Mucosa of rectum (tissue), 2 donors: ENCODE results near the gene WNT7A.

Source experiments
- H3K27ac ChIP-seq, 2 donors: one replicate each; pipeline ENCODE4 v1.7.0; 2013; ENCODE audit warnings: inconsistent platforms in 2 of 2, low read depth in 2 of 2, low read length in 2 of 2
- H3K27me3 ChIP-seq, 2 donors: one replicate each; pipeline ENCODE4 v1.7.0; 2013; ENCODE audit warnings: low read length in 2 of 2; ENCODE audit not compliant: control insufficient read depth in 2 of 2, insufficient read depth in 2 of 2
- H3K36me3 ChIP-seq, 2 donors: one replicate each; pipeline ENCODE4 v1.7.0; 2013; ENCODE audit warnings: low read length in 2 of 2; ENCODE audit not compliant: control insufficient read depth in 2 of 2, insufficient read depth in 2 of 2
- H3K4me1 ChIP-seq, 2 donors: one replicate each; pipeline ENCODE4 v1.7.0; 2013; ENCODE audit warnings: low read length in 2 of 2, mild to moderate bottlenecking in 1 of 2; ENCODE audit not compliant: control insufficient read depth in 2 of 2, insufficient read depth in 2 of 2
- H3K4me3 ChIP-seq, 2 donors: one replicate each; pipeline ENCODE4 v1.7.0; 2013; ENCODE audit warnings: low read length in 2 of 2
- H3K9ac ChIP-seq, 2 donors: one replicate each; pipeline ENCODE4 v1.7.0; 2013; ENCODE audit warnings: low read length in 2 of 2, low read depth in 1 of 2, mild to moderate bottlenecking in 1 of 2
- H3K9me3 ChIP-seq, 2 donors: one replicate each; pipeline ENCODE4 v1.7.0; 2013; ENCODE audit warnings: low read length in 2 of 2; ENCODE audit not compliant: control insufficient read depth in 2 of 2
- donor health status: healthy.
- donor health status: Normal muscosa, but diverticular disease.

WNT7A gene

GRCh38 chr3:13885704-13886010 lies 5.8 kb upstream of the WNT7A start:
- Histone ChIP-seq H3K4me1 (no peaks in the 10 kb centered on the region), H3K9ac (no peak overlapping the region), H3K27ac (no peak overlapping the region), H3K9me3 (no peaks in the 10 kb centered on the region), H3K4me3 (no peak overlapping the region), H3K27me3 (peaks cover 21 to 37% of the 10 kb centered on the region in 2 donors), H3K36me3 (no peaks in the 10 kb centered on the region)

GRCh38 chr3:13884851-13885703 lies 5.2 kb upstream of the WNT7A start:
- H3K9me3 ChIP-seq, result no peaks in the 10 kb centered on the region
- H3K27me3 ChIP-seq, result peaks cover 21 to 37% of the 10 kb centered on the region in 2 donors
- H3K9ac ChIP-seq, result no peak overlapping the region
- H3K36me3 ChIP-seq, result no peaks in the 10 kb centered on the region
- H3K4me1 ChIP-seq, result no peaks in the 10 kb centered on the region
- no peak overlapping the region for H3K27ac ChIP-seq
- H3K4me3 ChIP-seq, result no peak overlapping the region

- H3K9me3 ChIP-seq, result no peaks in the 10 kb centered on the region
- H3K27ac ChIP-seq, result no peak overlapping the region
- no peaks in the 10 kb centered on the region for H3K36me3 ChIP-seq
- peaks cover 26 to 46% of the 10 kb centered on the region in 2 donors for H3K27me3 ChIP-seq
- no peak overlapping the region for H3K4me3 ChIP-seq
- H3K9ac ChIP-seq, result no peak overlapping the region
- peaks cover 0 to under 1% of the 10 kb centered on the region in 2 donors for H3K4me1 ChIP-seq
Measured at GRCh38 chr3:13883681-13884080, 3.8 kb upstream of the WNT7A start.

- Histone ChIP-seq H3K27ac (no peak overlapping the region), H3K36me3 (no peaks in the 10 kb centered on the region), H3K9me3 (no peaks in the 10 kb centered on the region), H3K4me3 (no peak overlapping the region), H3K27me3 (peaks cover 26 to 46% of the 10 kb centered on the region in 2 donors), H3K4me1 (peaks cover 0 to 5% of the 10 kb centered on the region in 2 donors), H3K9ac (no peak overlapping the region)
Measured at GRCh38 chr3:13882876-13883275, 3.0 kb upstream of the WNT7A start.

- no peak overlapping the region for H3K9ac ChIP-seq
- peaks cover 33 to 57% of the 10 kb centered on the region in 2 donors for H3K27me3 ChIP-seq
- no peaks in the 10 kb centered on the region for H3K9me3 ChIP-seq
- no peak overlapping the region for H3K27ac ChIP-seq
- no peaks in the 10 kb centered on the region for H3K36me3 ChIP-seq
- peaks cover 0 to 5% of the 10 kb centered on the region in 2 donors for H3K4me1 ChIP-seq
- no peak overlapping the region for H3K4me3 ChIP-seq
Measured at GRCh38 chr3:13881536-13882410, 1.9 kb upstream of the WNT7A start.

- Histone ChIP-seq H3K27me3 (peaks cover 40 to 64% of the 10 kb centered on the region in 2 donors), H3K4me3 (no peak overlapping the region), H3K36me3 (no peaks in the 10 kb centered on the region)
Measured at GRCh38 chr3:13880811-13881156, 913 bp upstream of the WNT7A start.

GRCh38 chr3:13879102-13879945 lies 547 bp downstream of the WNT7A start:
- H3K9ac ChIP-seq, result no peak overlapping the region
- H3K27me3 ChIP-seq, result peaks cover 35 to 67% of the 10 kb centered on the region in 2 donors
- no peaks in the 10 kb centered on the region for H3K9me3 ChIP-seq
- no peak overlapping the region for H3K4me3 ChIP-seq
- H3K36me3 ChIP-seq, result no peaks in the 10 kb centered on the region
- H3K4me1 ChIP-seq, result peaks cover 0 to 5% of the 10 kb centered on the region in 2 donors
- H3K27ac ChIP-seq, result no peak overlapping the region

More at GRCh38 chr3:13880811-13881156, 913 bp upstream of the WNT7A start:
- Histone ChIP-seq H3K4me1 (peaks cover 0 to 5% of the 10 kb centered on the region in 2 donors), H3K9me3 (no peaks in the 10 kb centered on the region), H3K27ac (no peak overlapping the region), H3K9ac (no peak overlapping the region)

GRCh38 chr3:13878281-13879101 lies 1.4 kb downstream of the WNT7A start:
- Histone ChIP-seq H3K4me1 (peaks cover 0 to 5% of the 10 kb centered on the region in 2 donors), H3K27ac (no peak overlapping the region), H3K36me3 (no peaks in the 10 kb centered on the region), H3K9me3 (no peaks in the 10 kb centered on the region), H3K9ac (no peak overlapping the region), H3K4me3 (no peak overlapping the region), H3K27me3 (peaks cover 38 to 60% of the 10 kb centered on the region in 2 donors)

GRCh38 chr3:13877911-13878280 lies 2.0 kb downstream of the WNT7A start:
- H3K9ac ChIP-seq, result no peak overlapping the region
- H3K4me1 ChIP-seq, result peaks cover 0 to 5% of the 10 kb centered on the region in 2 donors
- H3K27ac ChIP-seq, result no peak overlapping the region
- no peaks in the 10 kb centered on the region for H3K9me3 ChIP-seq
- no peak overlapping the region for H3K4me3 ChIP-seq
- H3K27me3 ChIP-seq, result peaks cover 38 to 57% of the 10 kb centered on the region in 2 donors
- no peaks in the 10 kb centered on the region for H3K36me3 ChIP-seq
